ENCODE measurements around the gene SLC25A36. TPM values are rescaled to one million over a fixed set of nuclear protein-coding genes. Genes with fewer than 3 reads are reported as not detected.
"Not testable (repeated sequence)": the region's sequence is repeated elsewhere in the genome, so short reads cannot be mapped to it uniquely, and the experiment has no call there.

SLC25A36 gene
- total and polyA plus RNA-seq, 7 experiments from 2014 or later = 36.0 to 121 (median 65.4) TPM

- ATAC-seq; intact Hi-C loops (cut with micrococcal nuclease); H3K9me3 ChIP-seq (ENCODE audit: control insufficient read depth in 2 of 3, low read length in 3 of 3); H3K27me3 ChIP-seq (ENCODE audit: control insufficient read depth in 2 of 2, insufficient read depth in 2 of 2, low read length in 2 of 2); H3K27ac ChIP-seq (ENCODE audit: low read depth, low read length); H3K36me3 Mint-ChIP-seq; H3K4me3 ChIP-seq (ENCODE audit: low read length); H3K36me3 ChIP-seq (ENCODE audit: control insufficient read depth in 2 of 3, insufficient read depth in 3 of 3, low read length in 3 of 3); CTCF ChIA-PET; DNase-seq: not testable (repeated sequence)
- peaks cover 0 to 49% (median 0%) of the 10 kb centered on the region in 5 donors for H3K27me3 Mint-ChIP-seq
- peaks cover 15 to 33% (median 28%) of the 10 kb centered on the region in 7 donors for H3K4me1 Mint-ChIP-seq
- peaks cover 9 to 13% of the 10 kb centered on the region in 2 donors for H3K4me1 ChIP-seq (ENCODE audit: control insufficient read depth in 2 of 2, insufficient read depth in 2 of 2, low read length in 2 of 2)
- peak overlapping the region in 1 of 9 donors; percentile 49 for H3K27ac Mint-ChIP-seq
- peaks cover 0 to 16% (median 5%) of the 10 kb centered on the region in 11 donors for H3K9me3 Mint-ChIP-seq
- H3K4me3 Mint-ChIP-seq = peak overlapping the region in 2 of 10 donors; percentile 6
- POLR2A ChIA-PET = interaction anchor here (0.7 kb wide), 1 partner anchor 1588 kb away, joined by 3 read pairs; no protein-coding TSS in a partner anchor
These were observed 2.3 kb upstream of the SLC25A36 start for GRCh38 chr3:140939305-140939704.

DNA sequence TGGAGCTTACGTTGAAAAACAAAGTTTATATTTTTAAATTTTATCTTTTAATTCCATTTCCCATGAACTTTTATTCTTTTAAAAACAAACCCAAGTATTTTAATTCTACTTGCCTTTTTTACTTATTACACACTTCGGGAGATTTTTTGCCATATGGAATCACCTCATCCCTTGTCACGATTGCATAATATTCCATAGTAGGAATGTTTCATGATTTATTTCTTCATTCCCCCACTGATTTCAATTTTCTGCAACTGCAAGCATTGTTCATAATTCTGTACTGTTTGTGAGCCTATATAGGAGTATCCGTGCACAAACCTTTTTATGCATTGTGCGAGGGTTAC lies 574 bp upstream of the SLC25A36 start:
- Histone ChIP-seq H3K27me3 (ENCODE audit: control insufficient read depth in 2 of 2, insufficient read depth in 2 of 2, low read length in 2 of 2) (no peaks in the 10 kb centered on the region), H3K36me3 (ENCODE audit: control insufficient read depth in 2 of 3, insufficient read depth in 3 of 3, low read length in 3 of 3) (peaks cover 0 to 6% (median 0%) of the 10 kb centered on the region in 3 experiments), H3K4me1 (ENCODE audit: control insufficient read depth in 2 of 2, insufficient read depth in 2 of 2, low read length in 2 of 2) (peaks cover 9 to 14% of the 10 kb centered on the region in 2 donors), H3K9me3 (ENCODE audit: control insufficient read depth in 2 of 3, low read length in 3 of 3) (no peaks in the 10 kb centered on the region), H3K4me3 (ENCODE audit: low read length) (peak overlapping the region; percentile 59), H3K27ac (ENCODE audit: low read depth, low read length) (peak overlapping the region; percentile 89)
- ATAC-seq (no peak), DNase-seq (no peak)
- H3K27me3 Mint-ChIP-seq = peaks cover 0 to 35% (median 0%) of the 10 kb centered on the region in 5 donors
- CTCF ChIA-PET = no interaction called here
- intact Hi-C loops (cut with micrococcal nuclease) = loop anchor here (1.0 to 10.0 kb wide), 21 partner anchors 32 to 1824 kb away; partner anchors contain the start of genes ATP1B3 (in 2 of the 2), ATR (in 2 of the 2), COPB2 (in 2 of the 2) and PXYLP1 (in 2 of the 2)
- H3K4me1 Mint-ChIP-seq = peaks cover 26 to 47% (median 41%) of the 10 kb centered on the region in 7 donors
- H3K9me3 Mint-ChIP-seq = peaks cover 0 to 7% (median 1%) of the 10 kb centered on the region in 11 donors
- peaks cover 0 to 2% (median 1%) of the 10 kb centered on the region in 5 donors for H3K36me3 Mint-ChIP-seq
- H3K27ac Mint-ChIP-seq = peak overlapping the region; percentile 94 to 100 (median 99)
- POLR2A ChIA-PET = no interaction called here
- H3K4me3 Mint-ChIP-seq = peak overlapping the region; percentile 90 to 100 (median 96)

DNA sequence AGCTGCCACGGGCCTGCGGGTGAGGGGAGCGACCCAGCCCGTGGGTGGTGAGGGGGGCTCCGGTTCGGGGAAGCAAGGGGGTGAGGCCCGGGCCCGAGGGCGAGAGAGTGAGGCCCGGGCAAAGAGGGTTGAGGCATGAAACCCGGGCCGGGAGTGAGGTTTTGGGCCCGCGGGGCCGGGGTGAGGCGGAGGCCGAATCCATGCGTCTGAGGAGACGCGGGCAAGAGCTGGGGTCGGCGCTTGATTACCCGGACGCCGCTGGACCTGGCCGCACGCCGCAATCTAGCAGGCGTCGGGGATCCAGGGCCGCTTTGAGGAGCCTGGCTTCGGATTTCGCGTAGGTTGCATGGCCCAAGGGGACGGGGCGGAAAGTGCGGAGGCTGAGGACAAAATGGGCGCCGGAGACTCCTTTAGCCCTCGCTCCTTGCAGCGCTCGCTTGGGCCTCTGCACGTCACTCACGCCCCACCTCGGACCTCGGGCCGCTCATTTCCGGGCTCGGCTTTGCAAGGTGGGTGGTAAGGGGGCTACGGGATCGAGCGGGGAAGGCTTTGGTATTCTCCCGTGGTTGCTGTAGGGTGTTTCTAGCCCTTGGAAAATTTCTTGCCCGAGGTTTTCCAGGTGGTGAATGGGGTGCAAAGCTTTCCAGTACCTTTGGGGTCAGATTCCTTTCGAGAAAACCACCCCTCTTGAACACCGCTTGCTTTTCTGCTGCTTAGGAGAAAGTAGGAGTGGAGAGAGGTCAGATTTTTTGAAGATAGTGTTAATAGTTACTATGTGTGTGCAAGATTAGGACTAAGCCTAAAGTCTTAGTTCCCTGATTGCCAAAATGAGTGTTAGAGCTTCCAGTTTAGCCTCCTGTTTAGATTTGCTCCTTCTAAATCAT lies 827 bp downstream of the SLC25A36 start:
- Histone ChIP-seq H3K9me3 (ENCODE audit: control insufficient read depth in 2 of 3, low read length in 3 of 3) (no peaks in the 10 kb centered on the region), H3K36me3 (ENCODE audit: control insufficient read depth in 2 of 3, insufficient read depth in 3 of 3, low read length in 3 of 3) (peaks cover 0 to 6% (median 0%) of the 10 kb centered on the region in 3 experiments), H3K27me3 (ENCODE audit: control insufficient read depth in 2 of 2, insufficient read depth in 2 of 2, low read length in 2 of 2) (no peaks in the 10 kb centered on the region), H3K4me1 (ENCODE audit: control insufficient read depth in 2 of 2, insufficient read depth in 2 of 2, low read length in 2 of 2) (peaks cover 9 to 14% of the 10 kb centered on the region in 2 donors), H3K4me3 (ENCODE audit: low read length) (peak overlapping the region; percentile 69), H3K27ac (ENCODE audit: low read depth, low read length) (peak overlapping the region; percentile 89)
- H3K36me3 Mint-ChIP-seq = peaks cover 0 to 12% (median 11%) of the 10 kb centered on the region in 5 donors
- ChIA-PET CTCF (interaction anchor here (0.6 to 1.3 kb wide), 2 partner anchors 25 to 57 kb away, joined by 3 read pairs; no protein-coding TSS in a partner anchor), POLR2A (interaction anchor here (0.6 to 1.2 kb wide), 8 partner anchors 11 to 302 kb away, joined by 3 to 6 read pairs (median 3); no protein-coding TSS in a partner anchor)
- H3K4me1 Mint-ChIP-seq = peaks cover 35 to 61% (median 53%) of the 10 kb centered on the region in 7 donors
- peaks cover 0 to 5% (median 0%) of the 10 kb centered on the region in 11 donors for H3K9me3 Mint-ChIP-seq
- H3K27ac Mint-ChIP-seq = peak overlapping the region; percentile 85 to 100 (median 94)
- peaks cover 0 to 21% (median 0%) of the 10 kb centered on the region in 5 donors for H3K27me3 Mint-ChIP-seq
- intact Hi-C loops (cut with micrococcal nuclease) = loop anchor here (5.0 to 10.0 kb wide), 8 partner anchors 325 to 1825 kb away; partner anchors contain the start of genes ATR (in 2 of the 2), ATP1B3 (in 1 of the 2) and RNF7 (in 1 of the 2)
- ATAC-seq (no peak), DNase-seq (peak; percentile 28 to 60 (median 39))
- peak overlapping the region; percentile 90 to 100 (median 94) for H3K4me3 Mint-ChIP-seq

- Mint-ChIP-seq H3K4me1 (peaks cover 36 to 70% (median 61%) of the 10 kb centered on the region in 7 donors), H3K4me3 (peak overlapping the region; percentile 22 to 100 (median 94)), H3K36me3 (peaks cover 0 to 16% (median 11%) of the 10 kb centered on the region in 5 donors), H3K27ac (peak overlapping the region in 5 of 9 donors; percentile 75 to 100 (median 94)), H3K27me3 (peaks cover 0 to 12% (median 0%) of the 10 kb centered on the region in 5 donors), H3K9me3 (peaks cover 0 to 3% (median 0%) of the 10 kb centered on the region in 11 donors)
- no peak for DNase-seq
- POLR2A ChIA-PET = interaction anchor here (0.6 kb wide), 1 partner anchor 301 kb away, joined by 3 read pairs; no protein-coding TSS in a partner anchor
- H3K27ac ChIP-seq (ENCODE audit: low read depth, low read length) = no peak overlapping the region
- no peaks in the 10 kb centered on the region for H3K27me3 ChIP-seq (ENCODE audit: control insufficient read depth in 2 of 2, insufficient read depth in 2 of 2, low read length in 2 of 2)
- H3K9me3 ChIP-seq (ENCODE audit: control insufficient read depth in 2 of 3, low read length in 3 of 3) = no peaks in the 10 kb centered on the region
- intact Hi-C loops (cut with micrococcal nuclease) = loop anchor here (5.0 to 10.0 kb wide), 8 partner anchors 323 to 1827 kb away; partner anchors contain the start of genes ATR (in 2 of the 2), ATP1B3 (in 1 of the 2) and RNF7 (in 1 of the 2)
- H3K4me1 ChIP-seq (ENCODE audit: control insufficient read depth in 2 of 2, insufficient read depth in 2 of 2, low read length in 2 of 2) = peaks cover 13 to 14% of the 10 kb centered on the region in 2 donors
- H3K4me3 ChIP-seq (ENCODE audit: low read length) = no peak overlapping the region
- CTCF ChIA-PET = interaction anchor here (1.3 to 1.6 kb wide), 2 partner anchors 56 to 288 kb away, joined by 3 to 6 read pairs; partner anchors contain the start of gene PXYLP1
- peaks cover 0 to 6% (median 0%) of the 10 kb centered on the region in 3 experiments for H3K36me3 ChIP-seq (ENCODE audit: control insufficient read depth in 2 of 3, insufficient read depth in 3 of 3, low read length in 3 of 3)
- ATAC-seq = no peak
These were observed 2.3 kb downstream of the SLC25A36 start for GRCh38 chr3:140943781-140944552.

DNA sequence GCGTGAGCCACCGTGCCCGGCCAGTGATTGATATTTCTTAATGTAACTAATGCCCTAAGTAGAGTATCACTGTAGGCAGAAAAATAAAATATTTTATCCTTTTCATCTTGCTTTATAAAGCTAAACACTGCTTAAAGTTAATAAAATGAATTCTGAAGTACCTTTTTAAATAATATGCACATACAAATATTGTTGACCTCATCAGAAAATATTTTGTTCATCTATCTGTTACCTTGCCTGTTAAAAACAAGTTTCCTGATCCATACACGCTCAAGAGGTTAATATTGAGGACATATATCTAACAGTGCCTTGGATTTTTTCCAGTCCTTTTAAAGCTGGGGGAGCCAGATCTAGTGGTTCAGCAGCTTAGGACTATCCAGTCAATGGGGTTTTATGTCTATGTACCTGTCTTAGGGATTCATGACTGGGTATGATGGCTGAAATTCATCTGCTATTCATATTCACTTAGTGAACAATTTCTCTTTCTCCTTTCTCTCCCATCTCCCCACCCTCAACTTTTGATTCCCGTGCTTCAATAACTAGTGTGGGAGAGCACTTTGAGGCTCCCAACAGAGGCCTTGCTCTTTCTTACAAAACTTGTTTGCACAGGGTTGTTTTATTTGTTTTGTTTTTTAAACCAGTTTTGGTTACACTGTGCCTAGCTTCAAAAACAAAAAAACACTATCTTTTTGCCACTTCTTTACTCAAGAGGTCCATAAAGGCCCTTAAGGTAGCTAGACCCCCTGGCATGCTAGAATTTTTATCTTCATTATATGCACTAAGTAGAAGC lies 7.0 kb downstream of the SLC25A36 start:
- POLR2A ChIA-PET = no interaction called here
- H3K27ac Mint-ChIP-seq = no peak overlapping the region
- peaks cover 7% of the 10 kb centered on the region in 2 donors for H3K4me1 ChIP-seq (ENCODE audit: control insufficient read depth in 2 of 2, insufficient read depth in 2 of 2, low read length in 2 of 2)
- no peaks in the 10 kb centered on the region for H3K36me3 ChIP-seq (ENCODE audit: control insufficient read depth in 2 of 3, insufficient read depth in 3 of 3, low read length in 3 of 3)
- no peaks in the 10 kb centered on the region for H3K9me3 Mint-ChIP-seq
- peak overlapping the region in 1 of 10 donors; percentile 29 for H3K4me3 Mint-ChIP-seq
- CTCF ChIA-PET = no interaction called here
- H3K4me3 ChIP-seq (ENCODE audit: low read length) = no peak overlapping the region
- DNase-seq = no peak
- no peaks in the 10 kb centered on the region for H3K9me3 ChIP-seq (ENCODE audit: control insufficient read depth in 2 of 3, low read length in 3 of 3)
- no peaks in the 10 kb centered on the region for H3K27me3 Mint-ChIP-seq
- no peak for ATAC-seq
- peaks cover 0 to 16% (median 11%) of the 10 kb centered on the region in 5 donors for H3K36me3 Mint-ChIP-seq
- H3K27me3 ChIP-seq (ENCODE audit: control insufficient read depth in 2 of 2, insufficient read depth in 2 of 2, low read length in 2 of 2) = no peaks in the 10 kb centered on the region
- intact Hi-C loops (cut with micrococcal nuclease) = loop anchor here in 1 of 2 donors (10.0 kb wide), 2 partner anchors 356 to 1626 kb away; partner anchors contain the start of gene ATR
- H3K27ac ChIP-seq (ENCODE audit: low read depth, low read length) = no peak overlapping the region
- H3K4me1 Mint-ChIP-seq = peaks cover 36 to 90% (median 81%) of the 10 kb centered on the region in 7 donors

Data from naive thymus-derived CD4-positive, alpha-beta T cell (primary cell).